ENCODE measurements around the gene PLXNA4. TPM values are rescaled to one million over a fixed set of nuclear protein-coding genes. Genes with fewer than 3 reads are reported as not detected.

PLXNA4 gene
- total RNA-seq, 4 donors from 2014 or later, result 5.1 to 7.0 (median 5.3) TPM

DNA sequence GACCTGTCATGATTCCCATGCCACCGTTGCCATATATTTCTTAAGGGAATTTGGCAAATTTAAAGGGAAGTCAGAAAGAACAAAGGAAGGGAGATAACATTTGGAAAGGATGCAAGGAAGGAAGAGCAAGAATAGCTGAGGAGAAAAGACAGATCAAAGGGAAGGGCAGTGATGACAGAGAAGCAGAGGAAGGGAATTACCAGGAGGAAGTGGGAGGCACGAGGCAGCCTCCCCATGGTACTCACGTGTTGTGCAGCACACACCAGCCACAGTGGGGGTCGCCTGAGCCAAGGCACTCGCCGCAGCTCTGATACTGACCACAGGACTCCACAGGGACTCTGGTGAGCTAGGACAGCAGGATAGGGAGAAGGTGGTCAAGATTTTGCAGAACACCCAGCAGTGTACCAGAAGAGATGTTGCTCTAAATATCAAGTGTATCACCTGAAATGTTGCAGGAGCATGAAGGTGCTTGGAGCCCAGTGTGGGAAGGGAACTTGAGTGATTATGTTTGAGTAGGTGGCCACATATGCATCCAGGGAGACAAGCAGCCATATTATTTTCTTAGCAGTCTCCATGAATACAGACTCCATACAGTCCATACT is 335.3 kb downstream of the PLXNA4 start:
- WGBS, 2 donors, result 40 to 43% methylated on average over 6 of the region's 6 CpGs
- DNase-seq (ENCODE audit: low spot score in 2 of 2), result no peak
- TF ChIP-seq, protein P1, sequence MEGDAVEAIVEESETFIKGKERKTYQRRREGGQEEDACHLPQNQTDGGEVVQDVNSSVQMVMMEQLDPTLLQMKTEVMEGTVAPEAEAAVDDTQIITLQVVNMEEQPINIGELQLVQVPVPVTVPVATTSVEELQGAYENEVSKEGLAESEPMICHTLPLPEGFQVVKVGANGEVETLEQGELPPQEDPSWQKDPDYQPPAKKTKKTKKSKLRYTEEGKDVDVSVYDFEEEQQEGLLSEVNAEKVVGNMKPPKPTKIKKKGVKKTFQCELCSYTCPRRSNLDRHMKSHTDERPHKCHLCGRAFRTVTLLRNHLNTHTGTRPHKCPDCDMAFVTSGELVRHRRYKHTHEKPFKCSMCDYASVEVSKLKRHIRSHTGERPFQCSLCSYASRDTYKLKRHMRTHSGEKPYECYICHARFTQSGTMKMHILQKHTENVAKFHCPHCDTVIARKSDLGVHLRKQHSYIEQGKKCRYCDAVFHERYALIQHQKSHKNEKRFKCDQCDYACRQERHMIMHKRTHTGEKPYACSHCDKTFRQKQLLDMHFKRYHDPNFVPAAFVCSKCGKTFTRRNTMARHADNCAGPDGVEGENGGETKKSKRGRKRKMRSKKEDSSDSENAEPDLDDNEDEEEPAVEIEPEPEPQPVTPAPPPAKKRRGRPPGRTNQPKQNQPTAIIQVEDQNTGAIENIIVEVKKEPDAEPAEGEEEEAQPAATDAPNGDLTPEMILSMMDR (IDR thresholded peaks at IDR 0.05), result no peak
- TF ChIP-seq POLR2A (IDR thresholded peaks at IDR 0.05), result no peak
- H3K4me3 ChIP-seq (ENCODE audit: low read depth, poor library complexity, severe bottlenecking), result no peak overlapping the region
- intact Hi-C loops (cut with DNase I; ENCODE audit: low total_unique reads), result no loop called here

DNA sequence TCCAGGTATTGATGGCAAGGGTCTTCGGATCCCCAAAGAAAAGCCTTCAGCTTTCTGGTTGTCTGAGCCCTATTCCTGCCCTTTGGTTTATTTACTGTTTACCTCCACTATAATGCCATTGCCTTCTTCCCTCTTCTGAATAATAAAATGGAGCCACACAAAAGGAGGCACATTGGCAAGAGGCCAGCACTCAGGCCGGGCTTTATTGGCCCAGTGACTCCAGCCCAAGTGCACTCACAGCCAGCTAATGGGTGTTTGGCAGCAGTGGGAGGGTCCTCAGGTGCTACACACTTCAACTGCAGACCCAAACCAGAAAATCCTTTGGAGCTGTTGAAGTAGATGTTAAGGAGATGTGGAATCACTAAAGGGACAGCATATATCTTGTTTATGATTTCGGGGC is 336.0 kb downstream of the PLXNA4 start:
- intact Hi-C loops (cut with DNase I; ENCODE audit: low total_unique reads), result no loop called here
- no peak for DNase-seq (ENCODE audit: low spot score in 2 of 2)
- no peak overlapping the region for H3K4me3 ChIP-seq (ENCODE audit: low read depth, poor library complexity, severe bottlenecking)
- TF ChIP-seq, protein P1 (IDR thresholded peaks at IDR 0.05), result no peak
- TF ChIP-seq POLR2A (IDR thresholded peaks at IDR 0.05), result no peak
- WGBS, 2 donors, result 67% methylated on average over 3 of the region's 3 CpGs

DNA sequence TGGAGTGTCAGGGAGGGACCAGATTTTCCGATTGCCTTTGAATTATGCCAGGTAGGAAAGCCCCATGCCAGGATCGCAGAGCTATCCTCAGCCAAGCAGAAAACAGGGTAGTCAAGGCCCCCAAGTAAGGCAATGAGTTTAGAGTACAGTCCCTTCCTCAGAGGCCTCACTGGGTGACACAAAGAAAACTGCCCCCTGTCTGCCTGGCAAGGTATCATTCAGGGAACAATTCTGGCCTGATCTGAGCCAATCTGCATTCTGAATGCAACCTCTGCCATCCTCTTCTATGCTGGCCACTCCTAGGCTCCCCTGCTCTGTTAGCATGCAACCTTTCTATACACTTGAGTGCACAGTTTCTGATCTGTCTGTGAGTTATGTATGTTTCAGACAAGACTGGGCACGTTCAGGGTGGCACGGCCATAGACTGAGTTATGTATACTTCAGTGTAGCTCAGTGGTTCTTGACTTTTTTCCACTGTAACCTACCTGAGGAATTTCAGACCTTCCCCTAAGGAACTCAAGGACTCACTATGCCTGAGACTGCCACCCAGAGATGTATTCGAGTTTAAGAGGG is 336.8 kb downstream of the PLXNA4 start:
- DNase-seq (ENCODE audit: low spot score in 2 of 2), result no peak
- intact Hi-C loops (cut with DNase I; ENCODE audit: low total_unique reads), result no loop called here
- no peak overlapping the region for H3K4me3 ChIP-seq (ENCODE audit: low read depth, poor library complexity, severe bottlenecking)
- TF ChIP-seq POLR2A (IDR thresholded peaks at IDR 0.05), result no peak
- TF ChIP-seq, protein P1 (IDR thresholded peaks at IDR 0.05), result no peak
- WGBS, 2 donors, result 50 to 52% methylated on average over 5 of the region's 5 CpGs

DNA sequence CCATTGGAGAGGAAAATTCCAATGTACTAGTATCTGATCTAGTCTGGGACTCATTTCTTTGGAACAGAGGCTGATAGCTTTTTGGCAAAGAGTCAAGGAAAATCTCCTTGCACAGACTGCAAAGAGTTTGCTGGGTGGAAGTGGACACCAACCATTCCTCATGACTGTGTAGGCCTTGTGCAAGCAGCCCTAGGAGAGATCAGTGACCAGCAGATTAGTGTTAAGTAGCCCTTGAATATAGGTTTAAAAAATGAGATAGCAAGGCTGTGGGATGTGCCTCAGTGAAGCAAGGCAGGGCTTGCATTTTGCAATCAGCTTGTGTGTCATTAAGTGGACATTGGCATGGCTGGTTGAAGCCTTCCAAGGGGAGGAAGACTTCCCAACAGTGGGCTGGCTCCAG is 341.6 kb downstream of the PLXNA4 start:
- intact Hi-C loops (cut with DNase I; ENCODE audit: low total_unique reads), result no loop called here
- no peak for DNase-seq (ENCODE audit: low spot score in 2 of 2)
- no peak overlapping the region for H3K4me3 ChIP-seq (ENCODE audit: low read depth, poor library complexity, severe bottlenecking)
- TF ChIP-seq, protein P1 (IDR thresholded peaks at IDR 0.05), result no peak
- TF ChIP-seq POLR2A (IDR thresholded peaks at IDR 0.05), result no peak

DNA sequence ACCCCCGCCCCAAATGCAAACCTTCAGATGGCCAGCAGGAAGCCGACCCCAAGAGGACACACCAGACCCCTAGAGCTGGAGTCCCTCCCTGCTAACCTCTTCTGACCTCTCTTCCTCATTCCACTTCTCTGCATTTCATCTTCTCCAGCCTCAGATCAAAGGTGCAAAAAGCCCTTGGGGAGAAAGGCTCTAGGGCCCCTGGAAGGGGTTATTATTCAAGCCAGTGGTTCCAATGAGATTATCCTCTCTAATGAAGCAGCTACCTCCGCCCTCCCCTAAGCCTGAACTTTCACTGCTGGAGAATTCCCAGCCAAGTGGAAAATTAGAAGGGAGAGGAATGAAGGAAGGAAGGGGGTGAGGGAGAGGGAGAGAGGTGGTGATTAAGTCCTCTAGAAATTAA is 343.9 kb downstream of the PLXNA4 start:
- intact Hi-C loops (cut with DNase I; ENCODE audit: low total_unique reads), result no loop called here
- 80 to 81% methylated on average over 3 of the region's 3 CpGs for WGBS, 2 donors
- TF ChIP-seq, protein P1 (IDR thresholded peaks at IDR 0.05), result no peak
- TF ChIP-seq POLR2A (IDR thresholded peaks at IDR 0.05), result no peak
- H3K4me3 ChIP-seq (ENCODE audit: low read depth, poor library complexity, severe bottlenecking), result no peak overlapping the region
- no peak for DNase-seq (ENCODE audit: low spot score in 2 of 2)

DNA sequence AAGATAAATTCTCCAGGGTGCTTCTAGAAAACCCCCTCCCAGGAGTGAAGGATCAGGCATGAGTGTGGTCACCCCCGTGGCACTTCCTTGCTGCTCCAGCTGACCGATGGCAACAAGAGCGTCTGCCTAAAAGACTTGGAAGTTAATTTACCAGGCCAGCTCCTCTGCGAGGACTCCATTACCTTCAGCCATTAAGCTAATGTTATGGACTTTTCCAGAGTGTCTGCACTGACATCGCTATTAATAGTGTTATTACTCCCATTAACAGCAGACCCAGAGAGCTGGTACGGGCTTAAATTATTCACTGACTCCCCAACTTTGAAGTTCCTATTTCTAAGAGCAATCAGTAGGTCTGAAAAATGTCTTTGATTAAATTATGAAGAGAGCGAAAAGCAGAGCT is 345.8 kb downstream of the PLXNA4 start:
- TF ChIP-seq, protein P1 (IDR thresholded peaks at IDR 0.05), result no peak
- 88 to 91% methylated on average over 7 of the region's 7 CpGs for WGBS, 2 donors
- no peak for DNase-seq (ENCODE audit: low spot score in 2 of 2)
- intact Hi-C loops (cut with DNase I; ENCODE audit: low total_unique reads), result no loop called here
- no peak overlapping the region for H3K4me3 ChIP-seq (ENCODE audit: low read depth, poor library complexity, severe bottlenecking)

Data from lower leg skin (tissue), 4 donors.